Measurements from ENCODE around the gene NTMT1. TPM values are rescaled to one million over a fixed set of nuclear protein-coding genes. Genes with fewer than 3 reads are reported as not detected.

Gene NTMT1, protein sequence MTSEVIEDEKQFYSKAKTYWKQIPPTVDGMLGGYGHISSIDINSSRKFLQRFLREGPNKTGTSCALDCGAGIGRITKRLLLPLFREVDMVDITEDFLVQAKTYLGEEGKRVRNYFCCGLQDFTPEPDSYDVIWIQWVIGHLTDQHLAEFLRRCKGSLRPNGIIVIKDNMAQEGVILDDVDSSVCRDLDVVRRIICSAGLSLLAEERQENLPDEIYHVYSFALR
- 10 to 100 TPM; 23.9 to 30.6 (median 27.5) TPM for total RNA-seq

DNA sequence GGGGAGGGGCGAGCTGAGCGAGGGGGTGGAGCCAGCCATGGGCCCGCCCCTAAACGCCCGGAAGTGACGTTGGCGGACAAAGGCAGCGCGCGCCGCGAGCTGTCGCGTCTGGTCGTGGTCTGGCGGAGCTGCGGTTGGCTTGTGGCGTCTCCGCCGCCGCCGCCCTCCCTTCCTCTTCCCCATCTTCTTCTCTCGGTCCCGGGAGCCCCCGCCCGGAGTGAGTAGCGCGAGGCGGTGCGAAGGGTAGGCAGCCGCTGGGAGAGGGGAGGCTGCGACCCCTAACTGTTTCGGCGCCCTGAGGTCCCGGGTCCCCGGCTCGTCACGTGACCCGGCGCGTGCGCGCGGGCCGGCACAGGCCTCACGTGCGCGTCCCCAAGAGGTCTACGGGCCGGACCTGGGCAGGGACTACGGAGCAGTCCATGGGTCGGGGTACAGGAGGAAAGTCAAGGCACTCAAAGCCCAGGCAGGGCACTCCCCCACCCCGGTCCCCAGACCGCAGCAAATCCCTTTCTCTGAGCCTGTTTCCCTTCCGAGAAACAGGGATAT is at the start of gene NTMT1:
Gene NTMT1 (plus strand): TSS at position 85 of the 546 bp plus-strand sequence. CDS start 6,541 bp downstream, outside the sequence.
- H3K4me1 ChIP-seq, result peaks cover 0 to 63% (median 30%) of the 10 kb centered on the region in 4 donors

DNA sequence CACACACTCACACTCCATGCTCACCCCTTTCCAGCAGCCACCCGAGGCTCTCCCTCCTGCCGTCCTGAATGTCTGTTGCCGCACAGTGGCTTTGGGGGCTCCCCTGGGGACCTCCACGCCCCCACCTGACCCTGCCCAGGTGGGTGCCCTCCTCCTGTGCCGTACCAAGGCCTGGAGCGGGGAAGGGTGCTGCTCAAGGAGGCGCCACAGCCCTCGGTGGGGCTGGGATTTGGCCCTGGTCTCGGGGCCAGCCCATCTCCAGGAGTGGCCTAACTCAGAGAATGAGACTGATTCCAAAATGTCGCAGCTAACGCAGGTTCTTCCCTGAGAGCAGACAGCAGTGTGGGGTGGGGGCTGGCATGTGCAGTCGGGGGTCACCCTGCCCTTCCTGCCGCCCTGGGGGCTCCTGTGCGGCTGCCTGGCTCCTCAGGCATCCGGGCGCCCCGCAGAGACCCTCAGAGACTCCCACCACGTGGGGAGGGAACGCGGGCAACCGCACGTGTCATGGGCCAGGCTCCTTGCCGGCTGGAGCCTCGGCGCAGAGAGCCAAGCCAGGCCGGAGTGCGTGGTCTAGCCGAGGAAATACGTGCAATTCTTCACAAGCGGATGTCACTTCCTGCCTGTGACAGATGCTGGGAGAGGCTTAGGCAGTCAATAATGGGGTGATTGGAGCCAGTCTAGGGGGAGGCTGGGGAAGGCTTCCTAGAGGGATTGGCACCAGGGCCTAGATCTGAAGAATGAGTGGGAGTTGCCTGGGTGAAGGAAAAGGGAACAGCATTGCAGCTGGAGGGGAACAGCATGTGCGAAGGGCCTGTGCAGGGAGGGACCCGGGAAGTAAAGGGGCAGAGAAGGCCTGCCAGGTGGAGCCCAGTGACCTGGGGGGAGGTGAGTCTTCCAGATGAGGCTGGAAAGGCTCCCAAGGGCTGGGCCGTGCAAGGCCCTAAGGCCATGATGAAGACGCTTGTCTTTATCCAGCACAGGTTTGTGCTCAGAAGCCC is 49.1 kb upstream of the NTMT1 start:
- no peak for TF ChIP-seq POLR2A (IDR thresholded peaks at IDR 0.05)
- TF ChIP-seq, protein P1, sequence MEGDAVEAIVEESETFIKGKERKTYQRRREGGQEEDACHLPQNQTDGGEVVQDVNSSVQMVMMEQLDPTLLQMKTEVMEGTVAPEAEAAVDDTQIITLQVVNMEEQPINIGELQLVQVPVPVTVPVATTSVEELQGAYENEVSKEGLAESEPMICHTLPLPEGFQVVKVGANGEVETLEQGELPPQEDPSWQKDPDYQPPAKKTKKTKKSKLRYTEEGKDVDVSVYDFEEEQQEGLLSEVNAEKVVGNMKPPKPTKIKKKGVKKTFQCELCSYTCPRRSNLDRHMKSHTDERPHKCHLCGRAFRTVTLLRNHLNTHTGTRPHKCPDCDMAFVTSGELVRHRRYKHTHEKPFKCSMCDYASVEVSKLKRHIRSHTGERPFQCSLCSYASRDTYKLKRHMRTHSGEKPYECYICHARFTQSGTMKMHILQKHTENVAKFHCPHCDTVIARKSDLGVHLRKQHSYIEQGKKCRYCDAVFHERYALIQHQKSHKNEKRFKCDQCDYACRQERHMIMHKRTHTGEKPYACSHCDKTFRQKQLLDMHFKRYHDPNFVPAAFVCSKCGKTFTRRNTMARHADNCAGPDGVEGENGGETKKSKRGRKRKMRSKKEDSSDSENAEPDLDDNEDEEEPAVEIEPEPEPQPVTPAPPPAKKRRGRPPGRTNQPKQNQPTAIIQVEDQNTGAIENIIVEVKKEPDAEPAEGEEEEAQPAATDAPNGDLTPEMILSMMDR (IDR thresholded peaks at IDR 0.05), result no peak
- TF ChIP-seq EP300 (IDR thresholded peaks at IDR 0.05), result no peak
- H3K4me1 ChIP-seq, result no peaks in the 10 kb centered on the region
- no peaks in the 10 kb centered on the region for H3K27me3 ChIP-seq
- H3K36me3 ChIP-seq, result no peaks in the 10 kb centered on the region
- no peak overlapping the region for H3K27ac ChIP-seq
- no peaks in the 10 kb centered on the region for H3K9me3 ChIP-seq
- H3K4me3 ChIP-seq, result no peak overlapping the region
- 64 to 68% methylated on average over 30 to 33 of the region's 34 CpGs for WGBS, 2 donors
- DNase-seq (ENCODE audit: low spot score in 2 of 2), result no peak

More for the DNA sequence above, at the start of gene NTMT1:
- H3K4me3 ChIP-seq, result peak within 1 kb of the TSS; percentile 69 to 93 (median 74)
- peak within 1 kb of the TSS; percentile 83 to 94 (median 90) for H3K27ac ChIP-seq
- 0% methylated on average over 26 to 55 of the region's 55 CpGs for WGBS, 2 donors
- no peaks in the 10 kb centered on the region for H3K27me3 ChIP-seq
- H3K9me3 ChIP-seq, result no peaks in the 10 kb centered on the region
- TF ChIP-seq, protein P1 (IDR thresholded peaks at IDR 0.05), result peak in 2 of 5 experiments; percentile 38 to 56
- TF ChIP-seq EP300 (IDR thresholded peaks at IDR 0.05), result peak; percentile 84 to 100
- TF ChIP-seq POLR2A (IDR thresholded peaks at IDR 0.05), result peak; percentile 95 to 100
- DNase-seq (ENCODE audit: low spot score in 2 of 2), result peak; percentile 87 to 89
- no peaks in the 10 kb centered on the region for H3K36me3 ChIP-seq

DNA sequence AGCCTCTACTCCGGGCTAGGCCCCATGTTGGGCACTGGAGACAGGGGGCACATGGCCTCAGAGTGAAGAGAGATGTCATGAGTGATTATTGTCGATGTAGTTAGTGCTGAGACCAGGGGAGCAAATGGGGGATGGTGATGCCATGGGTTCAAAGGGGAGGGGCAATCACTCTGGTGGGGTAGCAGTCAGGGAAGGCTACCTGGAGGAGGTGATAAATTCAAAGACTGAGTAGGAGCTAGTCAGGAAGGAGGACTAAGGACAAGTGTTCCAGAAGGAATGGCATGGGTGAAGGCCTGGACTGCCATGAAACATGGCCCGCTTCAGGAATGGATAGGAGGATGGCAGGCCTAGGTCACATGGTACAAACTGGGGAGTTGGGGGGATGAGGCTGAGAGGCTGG is 46.7 kb upstream of the NTMT1 start:
- H3K9me3 ChIP-seq, result no peaks in the 10 kb centered on the region
- no peaks in the 10 kb centered on the region for H3K36me3 ChIP-seq
- peaks cover 0 to 2% (median 1%) of the 10 kb centered on the region in 4 donors for H3K4me1 ChIP-seq
- H3K27ac ChIP-seq, result no peak overlapping the region
- no peak for DNase-seq (ENCODE audit: low spot score in 2 of 2)
- no peaks in the 10 kb centered on the region for H3K27me3 ChIP-seq
- WGBS, 2 donors, result 90 to 92% methylated on average over 3 of the region's 3 CpGs
- TF ChIP-seq, protein P1 (IDR thresholded peaks at IDR 0.05), result no peak
- TF ChIP-seq POLR2A (IDR thresholded peaks at IDR 0.05) (no peak), EP300 (IDR thresholded peaks at IDR 0.05) (no peak)
- H3K4me3 ChIP-seq, result no peak overlapping the region

DNA sequence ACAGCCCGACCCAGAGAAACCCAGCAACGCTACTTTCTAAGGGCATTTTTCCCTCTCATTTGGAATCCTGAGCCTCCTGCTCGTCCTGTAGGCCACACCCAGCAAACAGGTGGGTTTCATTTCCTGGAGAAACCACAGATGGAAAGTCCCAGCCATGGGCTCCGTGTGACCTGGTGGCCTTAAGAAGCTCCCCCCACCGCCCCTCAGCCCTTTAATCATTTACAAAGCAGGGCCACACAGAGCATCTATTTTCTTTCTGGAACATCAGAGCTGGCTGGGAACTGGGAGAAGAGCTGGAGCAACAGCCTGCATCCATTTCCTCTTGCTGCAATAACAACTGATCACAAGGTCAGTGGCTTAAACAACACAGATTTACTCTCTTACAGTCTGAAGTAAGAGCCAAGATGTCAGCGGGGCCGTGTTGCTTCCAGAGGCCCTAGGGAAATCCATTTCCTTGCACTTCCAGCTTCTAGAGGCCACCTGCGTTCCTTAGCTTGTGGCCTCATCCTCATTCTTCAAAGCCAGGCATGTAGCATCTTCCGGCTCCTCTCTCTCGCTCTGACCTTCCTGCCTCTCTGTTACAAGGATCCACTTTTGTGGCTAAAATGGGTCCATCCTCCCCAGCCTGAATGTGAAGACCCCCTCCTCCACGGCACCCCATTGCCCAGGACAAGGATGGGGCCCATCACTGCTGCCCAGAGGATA is 45.6 kb upstream of the NTMT1 start:
- Histone ChIP-seq H3K36me3 (no peaks in the 10 kb centered on the region), H3K27ac (no peak overlapping the region), H3K4me1 (peaks cover 0 to 5% (median 2%) of the 10 kb centered on the region in 4 donors), H3K4me3 (no peak overlapping the region), H3K9me3 (no peaks in the 10 kb centered on the region), H3K27me3 (no peaks in the 10 kb centered on the region)
- TF ChIP-seq, protein P1 (IDR thresholded peaks at IDR 0.05), result no peak
- TF ChIP-seq EP300 (IDR thresholded peaks at IDR 0.05) (no peak), POLR2A (IDR thresholded peaks at IDR 0.05) (no peak)
- no peak for DNase-seq (ENCODE audit: low spot score in 2 of 2)
- 81 to 82% methylated on average over 9 to 11 of the region's 11 CpGs for WGBS, 2 donors
